ENCODE measurements around the gene PDGFA. TPM values are rescaled to one million over a fixed set of nuclear protein-coding genes. Genes with fewer than 3 reads are reported as not detected.

Gene PDGFA
- total RNA-seq, 4 donors from 2014 or later, result 5.1 to 13.5 (median 8.5) TPM

DNA sequence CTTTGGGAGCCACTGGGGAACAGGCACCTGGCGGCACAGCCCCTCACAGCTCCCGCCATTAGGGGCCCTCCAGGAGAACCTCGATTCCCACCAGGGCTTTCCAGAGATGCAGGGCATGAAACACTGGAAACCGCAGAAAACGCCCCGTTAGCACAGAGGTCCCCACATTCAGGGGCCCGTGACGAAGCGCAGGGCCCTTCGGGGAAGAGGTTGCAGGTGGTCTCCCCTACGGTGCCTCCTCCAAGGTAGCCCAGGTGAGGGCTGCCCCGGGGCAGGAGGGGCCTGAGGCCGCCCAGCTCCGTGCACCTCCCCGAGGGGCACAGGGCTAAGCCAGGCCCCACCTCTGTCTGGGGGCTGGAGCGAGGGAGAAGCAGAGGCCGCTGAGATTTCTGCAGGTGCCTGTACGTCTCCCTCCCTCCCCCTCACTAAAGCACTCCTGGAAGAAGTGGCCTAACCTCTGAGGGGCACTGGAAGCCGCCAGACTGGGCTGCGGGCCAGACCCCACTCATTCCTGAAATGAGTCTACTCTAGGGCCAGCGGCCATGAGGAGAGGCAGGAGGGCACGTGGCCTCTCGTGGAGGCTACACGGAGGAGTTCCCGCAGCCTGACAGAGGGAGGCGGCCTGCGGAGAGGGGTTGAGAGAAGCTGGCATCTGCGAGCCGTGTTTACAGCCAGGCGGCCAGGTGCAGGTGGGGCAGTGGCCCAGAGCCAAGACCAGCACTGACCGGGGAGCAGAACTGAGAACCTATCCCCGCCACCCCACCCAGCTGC lies 6.9 kb downstream of the PDGFA start:
- no peak for TF ChIP-seq POLR2A (IDR thresholded peaks at IDR 0.05)
- TF ChIP-seq, protein P1, sequence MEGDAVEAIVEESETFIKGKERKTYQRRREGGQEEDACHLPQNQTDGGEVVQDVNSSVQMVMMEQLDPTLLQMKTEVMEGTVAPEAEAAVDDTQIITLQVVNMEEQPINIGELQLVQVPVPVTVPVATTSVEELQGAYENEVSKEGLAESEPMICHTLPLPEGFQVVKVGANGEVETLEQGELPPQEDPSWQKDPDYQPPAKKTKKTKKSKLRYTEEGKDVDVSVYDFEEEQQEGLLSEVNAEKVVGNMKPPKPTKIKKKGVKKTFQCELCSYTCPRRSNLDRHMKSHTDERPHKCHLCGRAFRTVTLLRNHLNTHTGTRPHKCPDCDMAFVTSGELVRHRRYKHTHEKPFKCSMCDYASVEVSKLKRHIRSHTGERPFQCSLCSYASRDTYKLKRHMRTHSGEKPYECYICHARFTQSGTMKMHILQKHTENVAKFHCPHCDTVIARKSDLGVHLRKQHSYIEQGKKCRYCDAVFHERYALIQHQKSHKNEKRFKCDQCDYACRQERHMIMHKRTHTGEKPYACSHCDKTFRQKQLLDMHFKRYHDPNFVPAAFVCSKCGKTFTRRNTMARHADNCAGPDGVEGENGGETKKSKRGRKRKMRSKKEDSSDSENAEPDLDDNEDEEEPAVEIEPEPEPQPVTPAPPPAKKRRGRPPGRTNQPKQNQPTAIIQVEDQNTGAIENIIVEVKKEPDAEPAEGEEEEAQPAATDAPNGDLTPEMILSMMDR (IDR thresholded peaks at IDR 0.05), result no peak
- peaks cover 36 to 69% (median 39%) of the 10 kb centered on the region in 3 donors for H3K4me1 ChIP-seq
- peaks cover 0 to 39% (median 0%) of the 10 kb centered on the region in 3 donors for H3K36me3 ChIP-seq
- intact Hi-C loops (cut with DNase I), result no loop called here
- WGBS, 2 donors, result no CpG with 5 or more reads among the region's 32 CpGs
- peaks cover 0 to 50% (median 0%) of the 10 kb centered on the region in 4 donors for H3K27me3 ChIP-seq
- H3K9me3 ChIP-seq, result no peaks in the 10 kb centered on the region
- no peak for DNase-seq
- H3K4me3 ChIP-seq, result peak overlapping the region in 1 of 4 donors; percentile 30
- H3K27ac ChIP-seq, result peak overlapping the region; percentile 23 to 92 (median 63)

- Histone ChIP-seq H3K27ac (peak overlapping the region in 3 of 4 donors; percentile 7 to 92 (median 23)), H3K4me3 (no peak overlapping the region), H3K9me3 (no peaks in the 10 kb centered on the region), H3K36me3 (peaks cover 0 to 45% (median 0%) of the 10 kb centered on the region in 3 donors), H3K4me1 (peaks cover 30 to 63% (median 39%) of the 10 kb centered on the region in 3 donors), H3K27me3 (peaks cover 0 to 47% (median 0%) of the 10 kb centered on the region in 4 donors)
- WGBS, 2 donors, result 43% methylated on average over 5 of the region's 19 CpGs; no CpG with 5 or more reads in 1 of the 2 donors
- no peak for DNase-seq
- intact Hi-C loops (cut with DNase I), result no loop called here
- TF ChIP-seq, protein P1 (IDR thresholded peaks at IDR 0.05), result no peak
- no peak for TF ChIP-seq POLR2A (IDR thresholded peaks at IDR 0.05)
These were observed 7.5 kb downstream of the PDGFA start for GRCh38 chr7:512146-512510.

GRCh38 chr7:511476-512145 lies 8.0 kb downstream of the PDGFA start:
- Histone ChIP-seq H3K9me3 (no peaks in the 10 kb centered on the region), H3K4me3 (no peak overlapping the region), H3K27ac (peak overlapping the region; percentile 21 to 92 (median 22)), H3K27me3 (peaks cover 0 to 43% (median 0%) of the 10 kb centered on the region in 4 donors), H3K36me3 (peaks cover 0 to 50% (median 0%) of the 10 kb centered on the region in 3 donors), H3K4me1 (peaks cover 24 to 58% (median 38%) of the 10 kb centered on the region in 3 donors)
- 52 to 100% methylated on average over 2 to 6 of the region's 25 CpGs for WGBS, 2 donors
- no peak for DNase-seq
- TF ChIP-seq, protein P1 (IDR thresholded peaks at IDR 0.05), result no peak
- no peak for TF ChIP-seq POLR2A (IDR thresholded peaks at IDR 0.05)
- intact Hi-C loops (cut with DNase I), result no loop called here

DNA sequence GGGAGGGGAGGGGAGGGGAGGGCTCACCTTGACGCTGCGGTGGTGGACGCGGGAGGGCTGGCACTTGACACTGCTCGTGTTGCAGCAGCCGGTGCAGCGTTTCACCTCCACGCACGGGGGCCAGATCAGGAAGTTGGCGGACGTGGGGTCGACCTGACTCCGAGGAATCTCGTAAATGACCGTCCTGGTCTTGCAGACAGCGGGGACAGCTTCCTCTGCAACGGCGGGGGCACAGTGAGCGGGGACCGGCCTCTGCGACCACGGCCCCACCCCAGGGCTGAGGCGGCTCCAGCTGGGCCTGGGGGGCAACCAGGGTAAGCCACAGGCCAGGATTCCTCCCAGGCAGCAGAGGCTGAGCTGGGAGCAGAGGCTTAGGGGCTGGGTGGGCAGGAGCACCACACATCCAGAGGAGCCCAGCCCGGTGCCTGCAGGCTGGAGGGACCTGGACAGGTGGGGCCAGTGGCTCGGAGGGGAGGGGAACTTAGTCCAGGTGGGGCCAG lies 8.8 kb downstream of the PDGFA start:
- H3K36me3 ChIP-seq, result peaks cover 0 to 58% (median 0%) of the 10 kb centered on the region in 3 donors
- no peak overlapping the region for H3K27ac ChIP-seq
- H3K9me3 ChIP-seq, result no peaks in the 10 kb centered on the region
- peaks cover 21 to 50% (median 35%) of the 10 kb centered on the region in 3 donors for H3K4me1 ChIP-seq
- H3K27me3 ChIP-seq, result peaks cover 0 to 35% (median 0%) of the 10 kb centered on the region in 4 donors
- intact Hi-C loops (cut with DNase I), result no loop called here
- WGBS, 2 donors, result 83 to 86% methylated on average over 9 to 20 of the region's 25 CpGs
- TF ChIP-seq, protein P1 (IDR thresholded peaks at IDR 0.05), result no peak
- TF ChIP-seq POLR2A (IDR thresholded peaks at IDR 0.05), result no peak
- no peak overlapping the region for H3K4me3 ChIP-seq
- DNase-seq, result no peak

DNA sequence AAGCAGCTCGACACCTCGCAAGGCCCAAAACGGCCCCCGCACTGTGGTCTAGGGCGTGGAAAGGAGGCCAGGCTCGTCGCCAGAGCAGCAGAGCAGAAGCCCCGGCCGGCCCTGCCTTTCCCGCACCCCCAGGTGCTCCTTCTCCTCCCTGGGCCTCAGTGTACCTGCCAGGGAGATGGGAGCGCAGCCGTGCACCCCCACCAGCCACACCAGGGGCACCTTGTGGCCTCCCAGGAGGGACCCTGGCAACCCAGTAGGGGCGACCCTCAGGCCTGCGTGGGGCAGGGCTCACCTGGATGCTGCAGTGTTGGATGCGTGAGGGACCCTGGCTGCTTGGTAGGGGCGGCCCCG lies 9.5 kb downstream of the PDGFA start:
- TF ChIP-seq POLR2A (IDR thresholded peaks at IDR 0.05), result no peak
- TF ChIP-seq, protein P1 (IDR thresholded peaks at IDR 0.05), result no peak
- Histone ChIP-seq H3K9me3 (no peaks in the 10 kb centered on the region), H3K27ac (no peak overlapping the region), H3K4me1 (peaks cover 19 to 44% (median 28%) of the 10 kb centered on the region in 3 donors), H3K27me3 (peaks cover 0 to 28% (median 0%) of the 10 kb centered on the region in 4 donors), H3K4me3 (no peak overlapping the region), H3K36me3 (peaks cover 0 to 60% (median 0%) of the 10 kb centered on the region in 3 donors)
- 78% methylated on average over 8 of the region's 17 CpGs; no CpG with 5 or more reads in 1 of the 2 donors for WGBS, 2 donors
- intact Hi-C loops (cut with DNase I), result no loop called here
- no peak for DNase-seq

Measured in esophagus squamous epithelium (tissue), 5 donors.